ENCODE measurements around the gene MINDY4B.

MINDY4B gene

DNA sequence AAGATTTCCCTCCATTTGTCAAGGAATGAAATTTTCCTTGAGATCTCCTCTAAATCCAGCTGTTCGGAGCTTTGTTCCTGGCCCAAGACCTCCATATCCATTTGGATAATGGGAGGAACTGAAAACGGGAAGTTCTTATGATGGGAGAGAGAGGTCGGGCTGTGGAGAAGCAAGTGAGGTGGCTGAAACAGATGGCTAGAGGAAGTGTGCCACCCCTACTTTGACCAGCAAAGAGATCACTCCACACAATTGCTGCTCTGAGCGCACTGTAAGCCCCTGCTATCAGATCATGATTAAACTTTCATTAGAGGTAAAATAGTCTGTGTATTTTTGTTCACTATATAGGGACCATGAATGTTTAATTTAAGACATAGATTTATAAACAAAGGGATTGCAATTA, at the start of gene MINDY4B:
MINDY4B (minus strand) TSS at position 101 of the 400 bp plus-strand sequence; CDS start at position 101, 0 bp downstream.
- no peak for DNase-seq (ENCODE audit: low spot score)

GRCh38 chr3:150951923-150952322, 46.7 kb upstream of the MINDY4B start:
- DNase-seq (ENCODE audit: low spot score) = no peak

- DNase-seq (ENCODE audit: low spot score) = no peak
Observed at GRCh38 chr3:150945226-150946032, 40.2 kb upstream of the MINDY4B start.

DNA sequence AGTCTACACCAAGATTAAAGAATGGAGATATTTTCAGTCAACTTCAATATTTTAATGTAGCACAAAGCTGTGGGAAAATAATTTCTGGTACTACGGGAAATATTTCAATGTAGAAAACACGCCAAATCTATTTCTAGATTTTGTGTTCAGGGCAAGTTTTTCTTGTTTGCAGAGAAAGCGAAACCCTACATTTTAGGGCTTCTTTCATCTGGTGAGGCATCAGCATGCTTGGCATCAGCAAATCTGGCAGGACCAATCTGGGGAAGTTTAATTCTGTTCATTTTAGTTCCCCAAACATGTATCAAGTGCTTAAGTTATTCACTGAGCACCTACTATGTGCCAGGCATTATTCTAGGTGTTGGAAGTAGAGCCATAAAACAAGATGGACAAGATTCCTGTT, 37.0 kb upstream of the MINDY4B start:
- no peak for DNase-seq (ENCODE audit: low spot score)

DNA sequence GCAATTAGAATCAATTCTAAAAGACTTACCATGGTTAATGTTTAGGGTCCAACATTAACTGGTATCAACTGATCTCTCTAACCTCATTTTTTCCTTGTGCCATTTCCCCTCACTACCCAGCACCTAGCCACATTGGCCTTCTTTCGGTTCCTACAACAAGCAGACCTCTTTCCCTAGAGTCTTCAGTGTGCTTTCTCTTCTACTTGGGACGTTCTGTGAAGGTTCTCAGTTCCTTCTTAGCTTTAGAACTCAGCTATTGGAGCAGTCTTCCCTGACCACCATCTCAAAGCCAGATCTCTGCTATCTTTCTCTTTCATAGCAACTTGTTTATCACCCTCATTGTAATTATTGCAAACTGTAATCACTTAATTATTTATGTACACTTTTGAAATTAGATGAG, 31.5 kb upstream of the MINDY4B start:
- DNase-seq (ENCODE audit: low spot score) = no peak

- DNase-seq (ENCODE audit: low spot score) = no peak
Observed at GRCh38 chr3:150933473-150933995, 28.3 kb upstream of the MINDY4B start.

- no peak for DNase-seq (ENCODE audit: low spot score)
Observed at GRCh38 chr3:150931745-150932144, 26.5 kb upstream of the MINDY4B start.

DNA sequence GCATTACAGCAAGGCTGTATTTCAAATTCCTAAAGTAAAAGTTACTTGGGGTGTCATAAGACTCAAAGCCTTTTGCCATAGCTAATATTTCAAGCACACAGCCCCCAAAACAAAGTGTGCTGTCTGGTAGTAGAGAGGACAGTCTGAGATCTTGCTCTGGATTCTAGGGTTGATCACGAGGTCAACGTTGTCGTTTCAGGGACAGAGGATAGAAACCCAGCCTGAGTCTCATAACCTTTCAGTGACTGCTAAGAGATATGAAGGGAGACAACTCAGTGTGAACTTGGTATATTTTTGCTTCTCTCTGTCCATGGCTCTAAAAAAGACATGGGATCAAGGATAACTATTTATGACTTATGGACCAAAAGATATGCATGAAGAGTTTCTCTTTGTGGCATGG, 25.6 kb upstream of the MINDY4B start:
- DNase-seq (ENCODE audit: low spot score) = no peak

DNA sequence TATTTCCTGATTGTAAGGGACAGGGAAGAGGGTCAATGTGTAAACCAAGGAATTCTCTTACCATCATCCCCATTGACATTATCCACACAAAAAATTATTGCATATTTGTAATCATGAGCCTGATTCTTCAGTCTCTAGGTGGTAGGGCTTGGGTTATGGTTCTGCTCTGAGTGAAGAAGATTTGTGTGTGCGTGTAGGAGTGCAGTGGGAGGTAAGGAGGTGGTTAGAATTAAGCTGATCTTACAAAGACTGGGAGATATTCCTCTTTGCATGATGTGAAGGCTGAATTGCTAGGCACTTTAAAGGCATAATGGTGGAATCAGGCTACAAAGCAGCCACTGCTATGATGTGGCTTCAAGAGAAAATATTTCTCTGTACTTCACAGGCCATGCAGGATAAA, 23.0 kb upstream of the MINDY4B start:
- DNase-seq (ENCODE audit: low spot score) = no peak

DNA sequence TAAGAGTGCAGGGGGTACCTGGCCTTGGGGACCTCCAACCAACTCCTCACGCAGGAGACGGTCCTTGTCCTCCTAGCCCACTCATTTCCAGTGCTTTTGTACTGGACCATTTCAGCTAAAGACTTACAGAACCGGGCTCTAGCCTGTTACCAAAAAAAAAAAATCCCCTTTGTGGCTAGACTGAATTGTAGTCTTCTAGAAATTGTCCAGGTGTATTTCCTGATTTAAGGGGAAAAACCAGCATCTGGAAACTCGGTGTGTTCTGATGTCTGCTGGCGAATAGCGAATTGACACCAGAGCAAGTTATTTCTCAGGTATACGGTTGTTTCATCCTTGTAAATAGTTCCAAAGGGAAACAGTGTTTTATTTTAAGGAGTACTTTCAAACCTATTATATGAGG, 21.1 kb upstream of the MINDY4B start:
- DNase-seq (ENCODE audit: low spot score) = no peak

DNA sequence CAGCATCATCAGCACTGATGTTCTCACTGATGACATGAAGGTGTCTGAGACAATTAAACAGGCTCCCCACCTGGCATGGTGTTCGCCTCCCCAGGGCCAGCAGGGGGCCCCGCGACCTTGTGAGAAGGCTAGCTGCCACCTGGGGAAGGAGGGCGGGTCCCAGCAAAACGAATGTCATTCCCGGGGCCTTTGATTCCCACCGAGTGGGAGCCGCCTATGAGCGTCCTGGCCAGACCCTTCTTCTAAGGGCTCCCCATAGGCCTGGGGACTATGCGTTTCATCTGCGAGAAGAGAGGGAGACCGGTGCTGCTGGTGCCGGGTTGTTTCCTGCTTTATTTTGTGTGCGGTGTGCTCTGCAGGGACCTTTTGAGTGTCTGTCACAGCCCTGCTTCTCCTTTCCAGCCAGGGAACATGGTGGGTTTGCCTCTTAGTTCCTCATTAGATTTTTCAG, 20.5 kb upstream of the MINDY4B start:
- DNase-seq (ENCODE audit: low spot score) = no peak

DNA sequence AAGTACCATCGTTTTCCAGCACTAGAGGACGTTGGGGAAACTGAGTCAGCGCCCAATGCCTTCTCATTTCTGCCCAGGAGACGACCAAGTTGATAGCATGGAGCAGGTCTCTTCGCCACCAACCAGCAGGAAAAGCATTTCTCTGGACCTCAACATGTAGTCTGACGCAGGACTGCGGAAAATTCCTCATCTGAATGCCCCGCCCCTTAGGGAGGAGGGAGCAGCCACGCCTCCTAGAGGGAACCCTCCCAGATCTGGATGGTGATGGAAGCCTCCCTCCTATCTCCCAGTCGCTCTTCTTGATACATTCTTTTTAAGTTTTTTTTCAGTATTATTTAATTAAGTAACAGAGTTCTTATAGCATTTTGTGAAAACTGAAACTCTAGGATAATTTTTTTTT, 17.4 kb upstream of the MINDY4B start:
- no peak for DNase-seq (ENCODE audit: low spot score)

DNA sequence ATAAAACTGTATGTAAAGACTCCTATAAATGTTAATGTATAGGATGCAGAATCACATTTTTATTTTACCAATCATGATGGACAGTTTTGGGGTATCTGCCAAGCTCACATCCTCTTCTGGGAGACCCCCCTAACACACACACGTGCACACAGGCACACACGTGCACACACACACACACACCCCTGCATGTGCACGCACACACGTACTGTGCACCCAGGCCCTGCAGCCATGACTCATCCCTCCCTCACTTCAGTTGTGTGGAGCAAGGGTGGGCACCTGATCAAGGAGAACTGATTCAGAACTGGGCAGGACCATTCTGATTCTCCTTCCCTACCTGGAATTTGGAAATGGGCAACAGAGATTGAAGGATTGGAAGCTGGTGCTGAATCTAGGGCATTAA, 16.0 kb upstream of the MINDY4B start:
- DNase-seq (ENCODE audit: low spot score) = no peak

DNA sequence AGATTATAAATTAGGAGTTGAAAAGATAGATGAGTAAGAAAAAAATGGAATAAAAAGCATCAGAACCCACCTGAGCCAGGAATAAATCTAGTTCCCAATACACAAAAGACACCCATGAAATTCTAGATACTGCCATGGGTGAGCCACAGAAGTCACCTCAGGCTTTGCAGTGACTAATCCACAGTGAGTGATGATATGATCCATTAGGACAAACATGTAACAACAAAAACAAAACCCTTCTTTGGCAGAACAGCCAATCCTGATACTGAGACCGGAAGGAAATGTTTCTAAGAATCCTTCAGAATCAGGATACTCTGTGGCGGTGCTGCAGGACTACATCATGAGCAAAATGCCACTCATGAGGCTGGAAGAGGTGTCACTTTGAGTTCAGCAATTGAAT, 15.0 kb upstream of the MINDY4B start:
- peak; percentile 17 for DNase-seq (ENCODE audit: low spot score)

DNA sequence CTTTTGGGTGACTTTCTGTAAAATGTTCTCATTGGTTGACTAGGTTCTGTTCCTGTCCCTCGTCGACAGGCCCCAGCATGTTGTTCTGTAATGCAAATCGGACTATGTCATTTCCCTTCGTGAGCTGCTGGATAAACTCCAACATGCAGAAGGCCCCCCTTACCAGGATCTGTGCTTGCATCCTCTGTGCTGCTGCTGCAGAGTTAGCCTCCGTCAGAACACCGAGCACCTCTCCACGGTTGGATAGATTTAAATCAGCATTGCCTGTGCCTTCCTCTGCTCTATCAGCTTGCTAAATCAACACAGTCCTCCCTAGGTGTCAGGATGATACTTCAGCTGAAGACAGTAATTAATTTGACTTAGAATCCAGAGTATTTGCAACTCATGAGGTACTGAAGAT, 12.7 kb upstream of the MINDY4B start:
- DNase-seq (ENCODE audit: low spot score) = no peak

DNA sequence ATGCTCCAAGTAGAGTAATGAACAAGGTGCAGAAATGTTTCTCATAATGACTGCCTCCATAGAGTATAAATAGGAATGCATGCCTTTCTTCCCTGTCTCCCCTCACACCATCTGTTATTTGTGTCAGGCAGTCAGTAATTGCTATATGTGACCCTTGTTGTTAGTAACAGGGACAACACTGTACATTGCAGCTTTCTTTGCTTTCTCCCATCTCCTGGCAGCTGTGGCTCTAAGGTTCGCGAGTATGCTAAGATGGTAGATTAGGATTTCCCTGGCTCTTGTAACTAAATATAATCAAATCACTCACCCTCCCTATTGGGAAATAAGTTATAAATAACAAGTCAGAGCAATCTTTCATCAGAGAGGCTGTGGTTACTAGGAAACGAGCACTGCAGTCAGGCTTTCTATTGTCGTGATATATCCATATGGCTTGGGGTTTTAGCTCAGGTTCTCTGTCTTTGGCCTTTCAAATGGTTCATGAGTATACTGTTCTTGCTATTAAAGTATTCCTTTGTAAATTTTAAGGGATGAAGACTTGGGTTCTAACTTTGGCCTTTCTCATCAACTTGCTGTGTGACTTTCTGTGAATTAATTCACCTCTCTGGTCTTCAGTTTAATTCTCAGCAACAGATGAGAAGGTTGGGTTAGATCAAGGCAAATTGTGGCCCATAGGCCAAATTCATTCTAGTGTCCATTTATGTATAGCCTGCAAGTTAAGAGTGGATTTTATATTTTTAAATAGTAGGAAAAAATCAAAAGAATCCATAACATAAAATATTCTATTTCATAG, 8.1 kb upstream of the MINDY4B start:
- DNase-seq (ENCODE audit: low spot score) = no peak

DNA sequence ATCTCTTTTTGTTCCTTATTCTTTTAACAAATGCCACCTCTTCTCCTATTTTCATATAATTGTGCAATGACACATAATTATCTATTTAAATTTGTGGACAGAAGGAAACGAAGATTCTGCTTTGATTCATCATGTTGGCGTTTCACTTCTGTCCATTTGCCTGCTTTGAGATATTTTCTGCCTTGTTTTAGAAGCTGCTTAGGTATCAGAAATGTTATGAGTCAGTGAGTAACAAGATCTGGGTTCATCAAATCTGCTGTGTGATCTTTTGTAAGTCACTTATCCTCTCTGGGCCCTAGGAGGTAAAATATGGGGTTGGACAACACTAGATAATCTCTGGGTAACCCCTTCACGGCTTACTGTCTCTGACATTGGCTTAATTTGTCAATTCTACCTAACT, 7.3 kb upstream of the MINDY4B start:
- DNase-seq (ENCODE audit: low spot score) = no peak

DNA sequence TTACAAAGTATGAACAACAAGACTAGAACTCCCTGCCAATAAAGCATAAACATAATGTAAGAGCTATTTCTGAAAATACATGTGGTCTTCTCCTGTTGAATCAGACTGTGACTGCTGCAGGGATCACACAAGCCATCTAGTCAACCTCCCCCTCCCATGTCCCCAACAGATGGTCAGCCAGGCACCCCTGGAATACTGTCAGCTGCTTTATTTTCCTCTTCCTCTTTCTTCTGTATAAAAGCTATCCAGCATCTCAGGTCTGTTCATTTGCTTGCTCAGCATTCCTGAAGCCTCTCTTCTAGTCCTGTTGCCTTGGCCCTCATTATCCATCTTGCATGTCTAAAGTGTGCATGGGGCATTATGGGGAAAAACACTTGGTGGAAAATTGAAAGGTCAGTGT, 6.5 kb upstream of the MINDY4B start:
- DNase-seq (ENCODE audit: low spot score) = no peak

DNA sequence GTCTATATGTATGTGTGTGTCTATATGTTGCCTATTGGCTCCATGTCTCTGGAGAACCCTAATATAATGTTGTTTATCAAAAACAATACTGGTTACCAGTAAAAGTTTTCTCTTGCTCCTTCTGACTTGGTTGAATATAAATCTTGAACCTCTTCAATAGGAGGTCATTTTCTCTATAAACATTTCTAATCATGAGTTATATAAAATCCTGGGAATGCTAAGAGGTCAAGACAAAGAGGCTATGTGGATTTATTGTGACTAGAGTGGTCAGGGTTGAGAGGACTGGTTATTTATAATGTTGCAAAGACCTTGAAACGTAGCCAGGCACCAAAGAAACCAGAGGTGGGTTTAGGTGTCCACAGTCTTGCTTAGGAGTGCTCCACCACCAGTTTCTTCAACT, 1.2 kb upstream of the MINDY4B start:
- DNase-seq (ENCODE audit: low spot score) = no peak

- no peak for DNase-seq (ENCODE audit: low spot score)
Observed at GRCh38 chr3:150905746-150906145, 507 bp upstream of the MINDY4B start.

DNA sequence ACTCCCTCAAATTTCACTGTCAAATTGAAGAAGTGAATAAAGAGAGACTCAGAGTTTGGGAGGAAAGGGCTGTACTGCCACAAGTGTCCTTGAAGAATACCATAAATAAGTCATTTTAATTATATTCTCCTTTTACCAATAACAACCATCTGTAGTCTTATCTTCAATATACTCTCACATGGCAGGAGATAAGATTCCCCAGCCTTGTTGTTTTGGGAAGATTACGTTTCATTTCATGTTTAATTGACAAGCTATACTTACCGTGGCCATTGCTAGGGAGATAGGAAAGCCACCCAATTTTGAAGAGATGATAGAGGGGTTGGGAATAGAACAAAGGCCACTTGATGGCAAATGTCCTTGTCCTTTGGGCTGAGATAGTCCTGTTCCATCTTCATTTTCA, 2.3 kb downstream of the MINDY4B start:
- no peak for DNase-seq (ENCODE audit: low spot score)

DNA sequence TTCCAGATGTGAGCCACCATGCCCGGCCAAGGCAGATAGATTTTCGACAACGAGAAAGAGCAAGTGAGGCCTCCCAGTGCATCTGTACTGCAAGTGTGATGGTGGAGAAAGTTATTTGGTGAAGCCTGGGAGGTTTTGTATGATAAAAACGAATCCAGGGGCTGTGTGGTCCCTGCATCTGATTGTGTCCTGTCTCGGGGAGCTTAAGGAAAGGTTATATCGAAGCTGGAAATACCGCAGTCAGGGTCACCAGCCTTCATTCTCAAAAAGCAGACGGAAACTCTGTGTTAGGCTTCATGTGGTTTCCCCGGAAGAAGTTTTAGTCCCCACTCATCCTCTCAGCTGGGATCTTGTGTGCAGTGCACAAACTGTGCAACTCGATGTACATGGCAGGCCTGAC, 3.4 kb downstream of the MINDY4B start:
- DNase-seq (ENCODE audit: low spot score) = no peak

DNA sequence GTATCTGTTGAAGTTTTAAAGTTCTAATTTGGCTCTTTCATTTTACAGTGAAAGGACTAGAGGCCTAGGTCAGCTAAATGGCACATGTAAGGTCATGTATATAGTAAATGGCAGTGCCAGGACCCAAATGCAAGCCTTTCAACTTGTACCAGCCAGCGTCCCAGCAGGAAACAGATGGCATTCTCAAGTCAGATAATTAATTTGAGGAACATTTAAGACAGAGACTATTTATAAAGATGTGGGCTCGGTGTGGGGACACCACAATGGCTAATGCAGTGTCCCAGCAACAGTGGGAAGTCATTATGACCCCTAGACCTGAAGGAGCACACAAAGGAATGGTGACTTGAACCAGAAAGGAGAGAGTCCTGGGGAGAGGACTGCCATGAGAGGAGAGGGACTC, 6.1 kb downstream of the MINDY4B start:
- DNase-seq (ENCODE audit: low spot score) = no peak
